ENCODE measurements around the gene TMEM272. TPM values are rescaled to one million over a fixed set of nuclear protein-coding genes. Genes with fewer than 3 reads are reported as not detected.

Gene TMEM272
- total RNA-seq, 1 experiment from 2014 or later: 0.15 TPM

- no TSS peak for BruUV-seq (replicated peaks)
- in situ Hi-C loops (cut with HindIII; ENCODE audit: low pct_unique_long_range_greater_than_20kb, low sequenced_read_pairs): no loop called here
Observed at GRCh38 chr13:51892657-51893056, 47.7 kb upstream of the TMEM272 start.

DNA sequence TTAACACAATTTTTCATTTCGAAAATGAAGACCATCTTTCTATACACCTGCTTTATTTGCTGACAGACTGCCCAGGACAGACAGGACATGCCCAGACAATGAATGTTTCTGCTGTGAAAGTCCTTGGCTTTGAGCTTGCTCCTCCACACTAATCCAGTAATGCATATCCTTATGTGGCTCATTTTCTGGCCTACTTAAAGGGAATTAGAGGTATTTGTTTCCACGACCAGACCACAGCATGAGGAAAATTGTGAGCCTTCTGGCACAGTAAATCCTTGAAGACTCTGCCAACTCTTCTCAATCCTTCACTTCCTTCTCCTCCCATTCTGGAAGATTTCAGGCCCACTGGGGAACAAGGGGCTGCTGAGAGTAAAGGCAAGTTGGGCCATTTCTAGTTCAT is 42.5 kb upstream of the TMEM272 start:
- ATAC-seq: no peak
- CTCF ChIA-PET: no interaction called here
- in situ Hi-C loops (cut with HindIII; ENCODE audit: low pct_unique_long_range_greater_than_20kb, low sequenced_read_pairs): no loop called here

More at GRCh38 chr13:51892657-51893056, 47.7 kb upstream of the TMEM272 start:
- no peaks in the 10 kb centered on the region for H3K36me3 ChIP-seq (ENCODE audit: control insufficient read depth, insufficient read depth, low read length)
- no peak overlapping the region for H3K27ac ChIP-seq (ENCODE audit: low read length)
- ChIA-PET POLR2A (no interaction called here), CTCF (no interaction called here)
- no peaks in the 10 kb centered on the region for H3K9me3 ChIP-seq (ENCODE audit: control insufficient read depth, insufficient read depth, low read depth, low read length)
- DNase-seq (ENCODE audit: low read depth, low spot score) (no peak), ATAC-seq (no peak)
- intact Hi-C loops (cut with micrococcal nuclease; ENCODE audit: unreplicated experiment): no loop called here
- H3K4me1 ChIP-seq (ENCODE audit: control insufficient read depth, insufficient read depth, low read length): no peaks in the 10 kb centered on the region; the same call in 1 of the 2 replicates
- H3K27me3 ChIP-seq (ENCODE audit: control insufficient read depth, insufficient read depth, low read length): no peaks in the 10 kb centered on the region
- no peak overlapping the region for H3K4me3 ChIP-seq (ENCODE audit: low read depth in 2 of 2, low read length in 2 of 2)
- TF ChIP-seq, protein P1, sequence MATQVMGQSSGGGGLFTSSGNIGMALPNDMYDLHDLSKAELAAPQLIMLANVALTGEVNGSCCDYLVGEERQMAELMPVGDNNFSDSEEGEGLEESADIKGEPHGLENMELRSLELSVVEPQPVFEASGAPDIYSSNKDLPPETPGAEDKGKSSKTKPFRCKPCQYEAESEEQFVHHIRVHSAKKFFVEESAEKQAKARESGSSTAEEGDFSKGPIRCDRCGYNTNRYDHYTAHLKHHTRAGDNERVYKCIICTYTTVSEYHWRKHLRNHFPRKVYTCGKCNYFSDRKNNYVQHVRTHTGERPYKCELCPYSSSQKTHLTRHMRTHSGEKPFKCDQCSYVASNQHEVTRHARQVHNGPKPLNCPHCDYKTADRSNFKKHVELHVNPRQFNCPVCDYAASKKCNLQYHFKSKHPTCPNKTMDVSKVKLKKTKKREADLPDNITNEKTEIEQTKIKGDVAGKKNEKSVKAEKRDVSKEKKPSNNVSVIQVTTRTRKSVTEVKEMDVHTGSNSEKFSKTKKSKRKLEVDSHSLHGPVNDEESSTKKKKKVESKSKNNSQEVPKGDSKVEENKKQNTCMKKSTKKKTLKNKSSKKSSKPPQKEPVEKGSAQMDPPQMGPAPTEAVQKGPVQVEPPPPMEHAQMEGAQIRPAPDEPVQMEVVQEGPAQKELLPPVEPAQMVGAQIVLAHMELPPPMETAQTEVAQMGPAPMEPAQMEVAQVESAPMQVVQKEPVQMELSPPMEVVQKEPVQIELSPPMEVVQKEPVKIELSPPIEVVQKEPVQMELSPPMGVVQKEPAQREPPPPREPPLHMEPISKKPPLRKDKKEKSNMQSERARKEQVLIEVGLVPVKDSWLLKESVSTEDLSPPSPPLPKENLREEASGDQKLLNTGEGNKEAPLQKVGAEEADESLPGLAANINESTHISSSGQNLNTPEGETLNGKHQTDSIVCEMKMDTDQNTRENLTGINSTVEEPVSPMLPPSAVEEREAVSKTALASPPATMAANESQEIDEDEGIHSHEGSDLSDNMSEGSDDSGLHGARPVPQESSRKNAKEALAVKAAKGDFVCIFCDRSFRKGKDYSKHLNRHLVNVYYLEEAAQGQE (IDR thresholded peaks at IDR 0.05; ENCODE audit: insufficient read depth in 1 of 2, low read depth in 2 of 2, low read length in 1 of 2): no peak
- TF ChIP-seq TCF7L2 (IDR thresholded peaks at IDR 0.05; ENCODE audit: low read depth, low read length): no peak
- TF ChIP-seq, protein P2, sequence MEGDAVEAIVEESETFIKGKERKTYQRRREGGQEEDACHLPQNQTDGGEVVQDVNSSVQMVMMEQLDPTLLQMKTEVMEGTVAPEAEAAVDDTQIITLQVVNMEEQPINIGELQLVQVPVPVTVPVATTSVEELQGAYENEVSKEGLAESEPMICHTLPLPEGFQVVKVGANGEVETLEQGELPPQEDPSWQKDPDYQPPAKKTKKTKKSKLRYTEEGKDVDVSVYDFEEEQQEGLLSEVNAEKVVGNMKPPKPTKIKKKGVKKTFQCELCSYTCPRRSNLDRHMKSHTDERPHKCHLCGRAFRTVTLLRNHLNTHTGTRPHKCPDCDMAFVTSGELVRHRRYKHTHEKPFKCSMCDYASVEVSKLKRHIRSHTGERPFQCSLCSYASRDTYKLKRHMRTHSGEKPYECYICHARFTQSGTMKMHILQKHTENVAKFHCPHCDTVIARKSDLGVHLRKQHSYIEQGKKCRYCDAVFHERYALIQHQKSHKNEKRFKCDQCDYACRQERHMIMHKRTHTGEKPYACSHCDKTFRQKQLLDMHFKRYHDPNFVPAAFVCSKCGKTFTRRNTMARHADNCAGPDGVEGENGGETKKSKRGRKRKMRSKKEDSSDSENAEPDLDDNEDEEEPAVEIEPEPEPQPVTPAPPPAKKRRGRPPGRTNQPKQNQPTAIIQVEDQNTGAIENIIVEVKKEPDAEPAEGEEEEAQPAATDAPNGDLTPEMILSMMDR (IDR thresholded peaks at IDR 0.05): no peak
- no peak for TF ChIP-seq POLR2AphosphoS5 (IDR thresholded peaks at IDR 0.05; ENCODE audit: low read depth, low read length)
- TF ChIP-seq SIN3A (IDR thresholded peaks at IDR 0.05; ENCODE audit: borderline replicate concordance, insufficient read depth, low read depth, low read length): no peak

More for the DNA sequence above, 42.5 kb upstream of the TMEM272 start:
- no peaks in the 10 kb centered on the region for H3K36me3 ChIP-seq (ENCODE audit: control insufficient read depth, insufficient read depth, low read length)
- H3K4me3 ChIP-seq (ENCODE audit: low read depth in 2 of 2, low read length in 2 of 2): no peak overlapping the region
- no peaks in the 10 kb centered on the region for H3K9me3 ChIP-seq (ENCODE audit: control insufficient read depth, insufficient read depth, low read depth, low read length)
- no TSS peak for BruUV-seq (replicated peaks)
- POLR2A ChIA-PET: no interaction called here
- H3K27me3 ChIP-seq (ENCODE audit: control insufficient read depth, insufficient read depth, low read length): no peaks in the 10 kb centered on the region
- no peak overlapping the region for H3K27ac ChIP-seq (ENCODE audit: low read length)
- TF ChIP-seq, protein P2 (IDR thresholded peaks at IDR 0.05): no peak
- TF ChIP-seq TCF7L2 (IDR thresholded peaks at IDR 0.05; ENCODE audit: low read depth, low read length) (no peak), SIN3A (IDR thresholded peaks at IDR 0.05; ENCODE audit: borderline replicate concordance, insufficient read depth, low read depth, low read length) (no peak), POLR2AphosphoS5 (IDR thresholded peaks at IDR 0.05; ENCODE audit: low read depth, low read length) (no peak)
- TF ChIP-seq, protein P1 (IDR thresholded peaks at IDR 0.05; ENCODE audit: insufficient read depth in 1 of 2, low read depth in 2 of 2, low read length in 1 of 2): no peak
- H3K4me1 ChIP-seq (ENCODE audit: control insufficient read depth, insufficient read depth, low read length): no peaks in the 10 kb centered on the region
- intact Hi-C loops (cut with micrococcal nuclease; ENCODE audit: unreplicated experiment): no loop called here
- DNase-seq (ENCODE audit: low read depth, low spot score): no peak

Measured in Panc1 (cell line).